ENCODE measurements around the gene FNTB.

GRCh38 chr14:65073605-65074201, 87.0 kb downstream of the FNTB start:
- TF ChIP-seq CTCF (IDR thresholded peaks at IDR 0.05) (no peak), POLR2AphosphoS5 (IDR thresholded peaks at IDR 0.05) (no peak), POLR2A (IDR thresholded peaks at IDR 0.05) (no peak)
